Measurements from ENCODE around the gene PLOD1.

GRCh38 chr1:11919621-11920020 is 14.9 kb upstream of the PLOD1 start:
- no peak for TF ChIP-seq EZH2 (IDR thresholded peaks at IDR 0.05; ENCODE audit: low read length, missing control alignments)
- TF ChIP-seq CTCF (conservative IDR thresholded peaks at IDR 0.05 in 1 of 2, IDR thresholded peaks at IDR 0.05 in 1 of 2; ENCODE audit: low read depth in 1 of 2, low read length in 2 of 2) = no peak
